Astrocyte of the spinal cord (primary cell): ENCODE results near the gene PPP2R1B.
A peak's percentile ranks its signal among the peaks of the same experiment; 100 is the strongest.
"Not testable (repeated sequence)": the region's sequence is repeated elsewhere in the genome, so short reads cannot be mapped to it uniquely, and the experiment has no call there.

ENCODE experiments used
- DNase-seq: peaks from one replicate; pipeline ENCODE4 v3.0.0; 2011; ENCODE audit warnings: low read depth, low spot score
- H3K4me3 ChIP-seq: 2 replicates; pipeline ENCODE4 v1.5.1; 2011; ENCODE audit warnings: low read depth, mild to moderate bottlenecking, low read length, moderate library complexity
- in situ Hi-C: cut with HindIII; loops from 2 replicates; pipeline ENCODE4 v1.10.0; 2017; ENCODE audit warnings: low sequenced_read_pairs
- TF ChIP-seq, protein P1 (sequence below): IDR thresholded peaks from 2 replicates; pipeline ENCODE4 v1.5.1; 2012; ENCODE audit warnings: low read depth, mild to moderate bottlenecking, low read length, inconsistent platforms

The PPP2R1B gene

DNA sequence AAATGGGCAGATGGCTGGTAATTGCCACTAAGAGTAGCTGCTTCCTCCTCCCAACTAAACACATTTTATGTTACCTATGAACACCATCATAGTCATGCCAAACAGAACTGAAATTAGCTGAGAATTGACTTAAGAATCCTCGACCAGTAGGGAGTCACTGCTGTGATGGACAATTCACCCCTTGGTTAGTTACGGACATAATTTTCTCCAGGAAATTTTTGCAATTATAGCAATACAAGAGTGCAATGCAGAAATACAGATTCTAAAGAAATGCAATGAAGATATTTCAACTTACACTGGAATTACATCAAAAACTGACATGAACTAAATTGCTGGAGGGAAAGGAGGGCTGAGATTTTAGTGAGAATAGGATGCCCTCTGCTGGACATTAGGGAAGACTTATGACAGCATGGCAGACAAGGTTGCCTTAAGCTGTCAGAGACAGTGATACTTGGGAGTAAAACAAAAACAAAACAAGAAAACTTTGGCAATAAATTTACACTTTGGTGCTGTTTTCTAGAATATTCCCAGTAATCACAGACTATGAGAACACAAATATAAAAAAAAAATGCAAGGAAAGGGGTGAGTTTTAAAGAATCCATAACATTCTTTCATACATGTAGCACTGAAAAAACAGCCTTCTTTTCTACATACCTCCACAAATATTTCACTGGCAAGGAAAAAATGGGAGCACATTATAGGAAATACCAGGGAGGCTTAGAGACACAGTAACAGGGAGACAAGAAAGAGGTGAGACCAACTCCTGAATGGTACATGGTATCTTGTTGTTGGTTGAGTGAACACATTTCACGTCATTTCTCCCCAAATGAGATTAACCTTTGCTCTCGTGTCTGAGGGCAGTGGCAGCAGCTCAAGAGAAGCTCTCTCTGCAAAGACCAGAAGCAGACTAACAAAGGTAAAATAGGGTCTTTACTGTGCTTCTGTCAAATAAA lies 11.2 kb upstream of the PPP2R1B start:
- DNase-seq = peak; percentile 84
- in situ Hi-C loops = no loop called here
- TF ChIP-seq, protein P1, sequence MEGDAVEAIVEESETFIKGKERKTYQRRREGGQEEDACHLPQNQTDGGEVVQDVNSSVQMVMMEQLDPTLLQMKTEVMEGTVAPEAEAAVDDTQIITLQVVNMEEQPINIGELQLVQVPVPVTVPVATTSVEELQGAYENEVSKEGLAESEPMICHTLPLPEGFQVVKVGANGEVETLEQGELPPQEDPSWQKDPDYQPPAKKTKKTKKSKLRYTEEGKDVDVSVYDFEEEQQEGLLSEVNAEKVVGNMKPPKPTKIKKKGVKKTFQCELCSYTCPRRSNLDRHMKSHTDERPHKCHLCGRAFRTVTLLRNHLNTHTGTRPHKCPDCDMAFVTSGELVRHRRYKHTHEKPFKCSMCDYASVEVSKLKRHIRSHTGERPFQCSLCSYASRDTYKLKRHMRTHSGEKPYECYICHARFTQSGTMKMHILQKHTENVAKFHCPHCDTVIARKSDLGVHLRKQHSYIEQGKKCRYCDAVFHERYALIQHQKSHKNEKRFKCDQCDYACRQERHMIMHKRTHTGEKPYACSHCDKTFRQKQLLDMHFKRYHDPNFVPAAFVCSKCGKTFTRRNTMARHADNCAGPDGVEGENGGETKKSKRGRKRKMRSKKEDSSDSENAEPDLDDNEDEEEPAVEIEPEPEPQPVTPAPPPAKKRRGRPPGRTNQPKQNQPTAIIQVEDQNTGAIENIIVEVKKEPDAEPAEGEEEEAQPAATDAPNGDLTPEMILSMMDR = peak; percentile 77
- no peak overlapping the region for H3K4me3 ChIP-seq

- in situ Hi-C loops = no loop called here
- TF ChIP-seq, protein P1 = no peak
- no peak for DNase-seq
- H3K4me3 ChIP-seq = no peak overlapping the region
Measured at GRCh38 chr11:111776398-111777093, 10.4 kb upstream of the PPP2R1B start.

DNA sequence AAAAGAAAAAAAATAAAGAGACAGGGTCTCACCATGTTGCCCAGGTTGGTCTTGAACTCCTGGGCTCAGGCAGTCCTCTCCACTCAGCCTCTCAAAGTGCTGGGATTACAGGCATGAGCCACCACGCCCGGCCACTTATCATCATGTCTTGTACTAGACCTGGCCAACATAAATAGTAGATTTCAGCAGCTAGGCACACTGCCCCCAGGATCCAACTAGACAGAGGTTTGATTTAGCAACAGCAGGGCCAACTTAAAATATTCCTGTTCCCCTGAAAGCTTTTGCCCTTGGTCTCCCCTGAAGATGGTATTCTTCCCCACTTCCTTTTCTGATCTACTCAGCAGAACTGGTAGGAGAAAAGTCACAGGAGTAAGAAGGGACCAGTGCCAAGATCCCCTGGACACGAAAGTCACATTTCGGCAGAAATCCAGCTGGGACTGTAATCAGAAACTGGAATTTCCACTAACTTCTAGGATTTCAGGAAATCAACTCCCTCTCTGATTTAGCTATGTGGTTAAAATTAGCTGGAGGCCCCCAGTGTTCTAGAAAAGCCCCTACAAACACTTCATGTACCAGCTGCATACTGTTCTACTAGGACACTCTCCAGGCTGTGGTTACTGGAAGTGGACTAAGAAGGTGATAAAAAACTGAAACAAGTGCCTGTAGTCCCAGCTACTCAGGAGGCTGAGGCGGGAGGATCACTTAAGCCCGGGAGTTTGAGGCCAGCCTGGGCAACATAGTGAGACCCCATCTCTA lies 8.9 kb upstream of the PPP2R1B start:
- peak; percentile 53 for DNase-seq
- in situ Hi-C loops = no loop called here
- H3K4me3 ChIP-seq = no peak overlapping the region
- TF ChIP-seq, protein P1 = no peak

GRCh38 chr11:111772535-111772934 lies 6.3 kb upstream of the PPP2R1B start:
- in situ Hi-C loops = no loop called here
- no peak overlapping the region for H3K4me3 ChIP-seq
- DNase-seq = no peak
- TF ChIP-seq, protein P1 = no peak

- DNase-seq, in situ Hi-C loops, H3K4me3 ChIP-seq: not testable (repeated sequence)
Measured at GRCh38 chr11:111771205-111771604, 5.0 kb upstream of the PPP2R1B start.

DNA sequence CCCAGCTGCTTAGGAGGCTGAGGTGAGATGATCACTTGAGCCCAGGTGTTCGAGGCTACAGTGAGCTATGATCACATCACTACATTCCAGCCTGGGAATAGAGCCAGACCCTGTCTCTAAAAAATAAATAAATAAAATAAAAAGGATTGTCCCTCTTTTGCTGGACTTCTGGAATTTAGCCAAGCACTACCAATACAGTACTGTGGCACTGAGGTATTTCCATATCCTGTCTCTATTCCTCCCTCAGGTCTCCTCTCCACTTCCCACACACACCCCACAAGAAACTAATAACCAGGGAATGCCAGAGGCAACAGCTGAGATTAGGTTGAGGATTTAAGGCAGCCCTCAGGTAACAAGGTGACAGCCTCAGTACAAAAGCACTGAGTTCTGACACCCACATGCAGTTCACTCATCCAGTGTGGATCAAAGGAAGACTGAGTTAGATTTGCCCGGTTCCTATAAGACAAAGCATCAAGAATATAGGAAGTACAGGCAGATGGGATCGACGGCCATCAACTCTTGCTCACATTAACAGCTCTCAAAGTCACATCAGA lies 4.5 kb upstream of the PPP2R1B start:
- H3K4me3 ChIP-seq = no peak overlapping the region
- TF ChIP-seq, protein P1 = no peak
- in situ Hi-C loops = no loop called here
- DNase-seq = no peak
